ENCODE data around the gene CALCB.
A peak's percentile ranks its signal among the peaks of the same experiment; 100 is the strongest.

The CALCB gene

GRCh38 chr11:15074206-15075161 lies 1.1 kb downstream of the CALCB start:
- no peak for FAIRE-seq

- FAIRE-seq: no peak
Observed at GRCh38 chr11:15075162-15075526, 1.8 kb downstream of the CALCB start.

- FAIRE-seq: no peak
Observed at GRCh38 chr11:15091175-15091574, 17.8 kb downstream of the CALCB start.

GRCh38 chr11:15091625-15092024 lies 18.2 kb downstream of the CALCB start:
- FAIRE-seq: no peak

- FAIRE-seq: no peak
Observed at GRCh38 chr11:15093432-15093831, 20.0 kb downstream of the CALCB start.

- no peak for FAIRE-seq
Observed at GRCh38 chr11:15095736-15096228, 22.4 kb downstream of the CALCB start.

- FAIRE-seq: no peak
Observed at GRCh38 chr11:15097411-15097810, 24.0 kb downstream of the CALCB start.

GRCh38 chr11:15099267-15099666 lies 25.9 kb downstream of the CALCB start:
- FAIRE-seq: no peak

- peak; percentile 71 for FAIRE-seq
Observed at GRCh38 chr11:15101072-15101709, 27.8 kb downstream of the CALCB start.

- no peak for FAIRE-seq
Observed at GRCh38 chr11:15104166-15104565, 30.8 kb downstream of the CALCB start.

- FAIRE-seq: no peak
Observed at GRCh38 chr11:15106201-15106965, 33.0 kb downstream of the CALCB start.

GRCh38 chr11:15107730-15108515 lies 34.5 kb downstream of the CALCB start:
- no peak for FAIRE-seq

- no peak for FAIRE-seq
Observed at GRCh38 chr11:15108592-15109130, 35.3 kb downstream of the CALCB start.

GRCh38 chr11:15109602-15110001 lies 36.2 kb downstream of the CALCB start:
- no peak for FAIRE-seq

GRCh38 chr11:15111215-15111614 lies 37.8 kb downstream of the CALCB start:
- no peak for FAIRE-seq

- no peak for FAIRE-seq
Observed at GRCh38 chr11:15112131-15112541, 38.7 kb downstream of the CALCB start.

GRCh38 chr11:15113381-15113780 lies 40.0 kb downstream of the CALCB start:
- FAIRE-seq: no peak

GRCh38 chr11:15114501-15115475 lies 41.4 kb downstream of the CALCB start, which contains the start of gene INSC:
Gene INSC (plus strand): TSS chr11:15114923. CDS start chr11:15149175, 34,252 bp downstream.
- no peak for FAIRE-seq

GRCh38 chr11:15115686-15116085 lies 42.3 kb downstream of the CALCB start:
- FAIRE-seq: no peak

- no peak for FAIRE-seq
Observed at GRCh38 chr11:15117751-15118150, 44.4 kb downstream of the CALCB start.

GRCh38 chr11:15118431-15118830 lies 45.0 kb downstream of the CALCB start:
- no peak for FAIRE-seq

All from endometrium (tissue), 2 donors.